Kidney (tissue), 14 donors: ENCODE measurements around the gene TMEM273. TPM values are rescaled to one million over a fixed set of nuclear protein-coding genes. Genes with fewer than 3 reads are reported as not detected.

ENCODE experiments used
- DNase-seq, 5 donors: peaks; one replicate each; pipeline ENCODE4 v3.0.0-alpha.2; 2013 to 2020
- FAIRE-seq: peaks from 2 replicates; lab custom pipeline; 2012; peaks lifted over from hg19 to GRCh38; lab: Jason Lieb, UNC
- H3K27ac ChIP-seq, 2 donors: one replicate each; pipeline ENCODE4 v1.7.0; 2013; ENCODE audit warnings: low read depth in 2 of 2, low read length in 2 of 2, inconsistent platforms in 1 of 2
- H3K27me3 ChIP-seq: one replicate; pipeline ENCODE4 v1.7.1; 2013; ENCODE audit warnings: low read length, inconsistent platforms; ENCODE audit not compliant: control insufficient read depth, insufficient read depth
- H3K36me3 ChIP-seq, 3 donors: one replicate each; pipeline versions ENCODE4 v1.7.0 to v1.7.1; 2013; ENCODE audit warnings: low read length in 3 of 3, control low read depth in 1 of 3, inconsistent platforms in 1 of 3; ENCODE audit not compliant: insufficient read depth in 3 of 3, control insufficient read depth in 2 of 3
- H3K4me1 ChIP-seq, 3 donors: one replicate each; pipeline versions ENCODE4 v1.7.0 to v1.7.1; 2013; ENCODE audit warnings: low read length in 3 of 3, inconsistent platforms in 1 of 3, low read depth in 1 of 3; ENCODE audit not compliant: control insufficient read depth in 2 of 3, insufficient read depth in 2 of 3
- H3K4me3 ChIP-seq, 3 donors: one replicate each; pipeline versions ENCODE4 v1.7.0 to v1.8.1; 2013; ENCODE audit warnings: low read length in 3 of 3, control low read depth in 1 of 3, inconsistent platforms in 1 of 3
- H3K9ac ChIP-seq, 3 donors: one replicate each; pipeline versions ENCODE4 v1.7.0 to v1.7.1; 2013; ENCODE audit warnings: low read length in 3 of 3, control low read depth in 1 of 3, inconsistent platforms in 1 of 3
- H3K9me3 ChIP-seq, 3 donors: one replicate each; pipeline versions ENCODE4 v1.7.0 to v1.7.1; 2013; ENCODE audit warnings: low read length in 3 of 3, control low read depth in 1 of 3, inconsistent platforms in 1 of 3; ENCODE audit not compliant: control insufficient read depth in 2 of 3, insufficient read depth in 1 of 3
- intact Hi-C: fragments of 100-400 bp; cut with DNase I; formaldehyde crosslinking; loops from one replicate; pipeline ENCODE4 v1.11.1; 2022
- polyA plus RNA-seq: library from polyadenylated mRNA; stranded (reverse); fragments of 350-450 nt; fragmentation: Illumina TruSeq; extraction: RNeasy Lipid Tissue Mini Kit (QIAGEN cat#74804); gene quantifications from one replicate; pipeline ENCODE4 v1.2.3, GENCODE V29; 2014; ENCODE audit warnings: low read depth, low replicate concordance; ENCODE audit not compliant: insufficient read depth
- total RNA-seq: library from RNA; stranded (reverse); fragmentation: NEBNext Ultra II Directional; extraction: Animal tissue kit (Norgen Biotek cat#: 25700); gene quantifications from one replicate; pipeline ENCODE4 v1.2.1, GENCODE V29; 2021
- TF ChIP-seq, protein P1 (sequence below): IDR thresholded peaks from 3 replicates; pipeline ENCODE4 v1.5.1; 2012; ENCODE audit warnings: mild to moderate bottlenecking, moderate library complexity, borderline replicate concordance; ENCODE audit not compliant: insufficient read depth; ENCODE audit errors: extremely low read depth
- donor health status: control.
- donor health status: control.
- donor health status: control.
- donor health status: control.
- donor health status: control.
- donor health status: DM: yes; HTN: yes; CAD: no.
- donor health status: Normal renal cell carcinoma (clear cell type).

The TMEM273 gene
- total and polyA plus RNA-seq, 2 donors from 2014 or later = 3.2 to 16.8 TPM

DNA sequence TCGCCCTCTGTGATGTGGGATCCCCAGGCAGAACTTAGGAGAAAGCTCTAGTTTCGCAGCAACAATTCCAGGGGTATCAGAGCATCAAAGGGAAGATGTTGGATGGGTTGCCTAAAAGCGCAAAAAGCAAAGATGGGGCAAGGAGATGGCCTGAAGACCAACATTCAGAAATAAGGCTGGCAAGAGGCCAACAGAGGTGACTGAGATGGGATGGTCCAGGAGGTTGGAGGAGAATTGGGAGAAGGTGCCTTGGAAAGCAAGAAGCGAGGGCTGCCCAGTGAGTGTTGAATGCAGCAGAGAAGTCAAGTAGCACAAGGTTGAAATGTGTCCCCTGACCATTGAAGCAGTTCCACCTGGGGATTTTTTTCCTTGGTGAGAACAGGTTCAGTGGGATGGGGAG lies 38.4 kb upstream of the TMEM273 start:
- Histone ChIP-seq H3K4me3 (no peak overlapping the region), H3K9ac (no peak overlapping the region), H3K4me1 (no peaks in the 10 kb centered on the region), H3K27ac (no peak overlapping the region), H3K9me3 (peaks cover 0 to 3% (median 0%) of the 10 kb centered on the region in 3 donors), H3K36me3 (no peaks in the 10 kb centered on the region), H3K27me3 (no peaks in the 10 kb centered on the region)
- TF ChIP-seq, protein P1, sequence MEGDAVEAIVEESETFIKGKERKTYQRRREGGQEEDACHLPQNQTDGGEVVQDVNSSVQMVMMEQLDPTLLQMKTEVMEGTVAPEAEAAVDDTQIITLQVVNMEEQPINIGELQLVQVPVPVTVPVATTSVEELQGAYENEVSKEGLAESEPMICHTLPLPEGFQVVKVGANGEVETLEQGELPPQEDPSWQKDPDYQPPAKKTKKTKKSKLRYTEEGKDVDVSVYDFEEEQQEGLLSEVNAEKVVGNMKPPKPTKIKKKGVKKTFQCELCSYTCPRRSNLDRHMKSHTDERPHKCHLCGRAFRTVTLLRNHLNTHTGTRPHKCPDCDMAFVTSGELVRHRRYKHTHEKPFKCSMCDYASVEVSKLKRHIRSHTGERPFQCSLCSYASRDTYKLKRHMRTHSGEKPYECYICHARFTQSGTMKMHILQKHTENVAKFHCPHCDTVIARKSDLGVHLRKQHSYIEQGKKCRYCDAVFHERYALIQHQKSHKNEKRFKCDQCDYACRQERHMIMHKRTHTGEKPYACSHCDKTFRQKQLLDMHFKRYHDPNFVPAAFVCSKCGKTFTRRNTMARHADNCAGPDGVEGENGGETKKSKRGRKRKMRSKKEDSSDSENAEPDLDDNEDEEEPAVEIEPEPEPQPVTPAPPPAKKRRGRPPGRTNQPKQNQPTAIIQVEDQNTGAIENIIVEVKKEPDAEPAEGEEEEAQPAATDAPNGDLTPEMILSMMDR = no peak
- FAIRE-seq (no peak), DNase-seq (no peak)
- intact Hi-C loops = no loop called here

DNA sequence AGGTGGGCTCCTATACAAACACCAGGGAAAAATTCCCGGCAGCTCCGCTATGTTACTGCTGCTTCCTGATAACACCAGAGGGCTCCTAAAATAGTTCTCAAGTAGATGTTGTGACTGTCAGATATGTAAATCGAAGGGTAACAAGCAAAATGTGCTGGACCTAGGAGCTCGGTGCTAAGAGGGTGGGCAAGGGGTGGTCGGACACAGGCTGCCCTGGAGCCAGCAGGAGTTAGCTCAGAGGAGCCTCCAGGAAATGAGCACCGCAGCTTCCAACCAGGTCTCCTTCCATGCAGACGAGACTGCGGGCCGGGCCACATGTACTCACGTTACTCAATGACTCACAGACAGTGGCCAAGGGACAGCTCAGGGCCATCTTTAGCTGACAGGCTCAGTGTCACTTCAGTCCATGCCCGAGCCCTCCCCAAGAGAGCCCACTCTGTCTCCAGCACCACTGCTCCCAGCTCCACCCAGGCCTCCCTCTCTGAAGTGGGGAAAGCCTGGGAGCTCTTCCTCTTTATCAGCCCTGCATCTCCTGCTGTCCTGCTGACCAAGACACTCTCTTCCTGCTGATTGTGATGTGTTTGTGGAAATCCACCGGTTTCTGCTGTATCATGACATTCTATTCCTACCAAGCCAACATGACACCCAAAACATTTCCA lies 37.2 kb upstream of the TMEM273 start:
- H3K9me3 ChIP-seq = peaks cover 0 to 3% (median 0%) of the 10 kb centered on the region in 3 donors
- no peaks in the 10 kb centered on the region for H3K4me1 ChIP-seq
- DNase-seq = no peak
- H3K36me3 ChIP-seq = no peaks in the 10 kb centered on the region
- TF ChIP-seq, protein P1 = no peak
- no peak overlapping the region for H3K9ac ChIP-seq
- no peak overlapping the region for H3K27ac ChIP-seq
- H3K27me3 ChIP-seq = no peaks in the 10 kb centered on the region
- H3K4me3 ChIP-seq = no peak overlapping the region
- no peak for FAIRE-seq
- intact Hi-C loops = no loop called here

DNA sequence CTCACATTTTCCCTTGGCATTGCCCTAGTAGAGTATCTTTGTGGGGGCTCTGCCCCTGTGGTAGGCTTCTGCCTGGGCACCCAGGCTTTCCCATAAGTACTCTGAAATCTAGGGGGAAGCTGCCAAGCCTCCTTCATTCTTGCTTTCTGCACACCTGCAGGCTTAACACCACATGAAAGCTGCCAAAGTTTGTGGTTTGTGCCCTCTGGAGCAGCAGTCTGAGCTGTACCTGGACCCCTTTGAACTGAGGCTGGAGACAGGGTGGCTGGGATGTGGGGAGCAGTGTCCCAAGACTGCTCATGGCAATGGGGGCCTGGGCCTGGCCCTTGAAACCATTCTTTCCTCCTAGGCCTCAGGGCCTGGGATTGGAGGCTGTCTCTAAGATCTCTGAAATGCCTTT lies 35.0 kb upstream of the TMEM273 start:
- FAIRE-seq (no peak), DNase-seq (no peak)
- Histone ChIP-seq H3K27me3 (no peaks in the 10 kb centered on the region), H3K4me1 (no peaks in the 10 kb centered on the region), H3K9ac (no peak overlapping the region), H3K9me3 (peaks cover 0 to 3% (median 0%) of the 10 kb centered on the region in 3 donors), H3K27ac (no peak overlapping the region), H3K36me3 (no peaks in the 10 kb centered on the region), H3K4me3 (no peak overlapping the region)
- intact Hi-C loops = no loop called here
- TF ChIP-seq, protein P1 = no peak
